Esophagus muscularis mucosa (tissue), 3 donors: ENCODE results near the gene PIGT.

ENCODE experiments used
- CTCF ChIP-seq, 3 experiments: fragments of 200-600 bp in 2 of 3; fragments of 450-650 bp in 1 of 3; sonication (generic) in 2 of 3; IDR thresholded peaks; one replicate each; pipeline ENCODE4 v1.5.1; 2017 to 2019; ENCODE audit warnings: antibody characterized with exemption in 3 of 3, mild to moderate bottlenecking in 2 of 3, moderate library complexity in 1 of 3
- POLR2A ChIP-seq: fragments of 450-650 bp; IDR thresholded peaks from one replicate; pipeline ENCODE4 v1.6.1; 2017; ENCODE audit warnings: antibody characterized with exemption, moderate library complexity, mild to moderate bottlenecking, low read depth
- POLR2AphosphoS5 ChIP-seq, 2 donors: sonication (generic); formaldehyde crosslinking; IDR thresholded peaks; one replicate each; pipeline ENCODE4 v1.6.1; 2017; ENCODE audit warnings: antibody characterized with exemption in 2 of 2

GRCh38 chr20:45462711-45463509, 47.0 kb downstream of the PIGT start:
- no peak for TF ChIP-seq CTCF (IDR thresholded peaks at IDR 0.05)
- TF ChIP-seq POLR2A, result no peak
- TF ChIP-seq POLR2AphosphoS5 (IDR thresholded peaks at IDR 0.05), result no peak
